Mesenchymal stem cell (in vitro differentiated cells and primary cell): ENCODE results near the gene DIO3.

Experiments used
- DNase-seq: peaks from one replicate; pipeline ENCODE4 v3.0.0-alpha.2; 2013
- H2AFZ ChIP-seq: one replicate; pipeline ENCODE4 v1.6.1; 2013; ENCODE audit warnings: low read depth, mild to moderate bottlenecking, control low read depth, inconsistent platforms, low read length, moderate library complexity
- H2AK5ac ChIP-seq: 2 replicates; pipeline ENCODE4 v1.6.1; 2013; ENCODE audit warnings: low read length, moderate library complexity, mild to moderate bottlenecking, inconsistent platforms; ENCODE audit not compliant: severe bottlenecking
- H2BK120ac ChIP-seq: one replicate; pipeline ENCODE4 v1.6.1; 2013; ENCODE audit warnings: low read depth, mild to moderate bottlenecking, inconsistent platforms, low read length, moderate library complexity
- H2BK12ac ChIP-seq, 2 experiments: one replicate each; pipeline ENCODE4 v1.6.1; 2013; ENCODE audit warnings: inconsistent platforms in 2 of 2, low read length in 2 of 2, mild to moderate bottlenecking in 2 of 2, moderate library complexity in 2 of 2, control low read depth in 1 of 2
- H2BK15ac ChIP-seq: one replicate; pipeline ENCODE4 v1.6.1; 2013; ENCODE audit warnings: mild to moderate bottlenecking, low read depth, inconsistent platforms; ENCODE audit not compliant: poor library complexity, severe bottlenecking
- H2BK5ac ChIP-seq: 2 replicates; pipeline ENCODE4 v1.6.1; 2013; ENCODE audit warnings: low read depth, mild to moderate bottlenecking, low read length, control low read depth, inconsistent platforms; ENCODE audit not compliant: poor library complexity, severe bottlenecking
- H3K14ac ChIP-seq, 2 experiments: one replicate each; pipeline ENCODE4 v1.6.1; 2013; ENCODE audit warnings: inconsistent platforms in 2 of 2, low read length in 2 of 2, control low read depth in 1 of 2, mild to moderate bottlenecking in 1 of 2, moderate library complexity in 1 of 2
- H3K18ac ChIP-seq, 2 experiments: one replicate each; pipeline ENCODE4 v1.6.1; 2013; ENCODE audit warnings: inconsistent platforms in 2 of 2, low read length in 2 of 2, control low read depth in 1 of 2, low read depth in 1 of 2, mild to moderate bottlenecking in 1 of 2
- H3K23ac ChIP-seq, 2 experiments: one replicate each; pipeline ENCODE4 v1.6.1; 2013; ENCODE audit warnings: inconsistent platforms in 2 of 2, low read length in 2 of 2, mild to moderate bottlenecking in 2 of 2, moderate library complexity in 2 of 2, control low read depth in 1 of 2
- H3K27ac ChIP-seq: 2 replicates; pipeline ENCODE4 v1.5.1; 2013; ENCODE audit warnings: mild to moderate bottlenecking, moderate library complexity, low read length, control low read depth, inconsistent platforms; ENCODE audit not compliant: poor library complexity, severe bottlenecking
- H3K27me3 ChIP-seq, 2 experiments: 2 replicates each; pipeline versions ENCODE4 v1.6.1 to v1.7.0; 2013; ENCODE audit warnings: low read length in 2 of 2, mild to moderate bottlenecking in 2 of 2, moderate library complexity in 2 of 2, control low read depth in 1 of 2, inconsistent platforms in 1 of 2; ENCODE audit not compliant: control insufficient read depth in 1 of 2, insufficient read depth in 1 of 2
- H3K36me3 ChIP-seq, 2 experiments: 2 replicates each; pipeline versions ENCODE4 v1.6.1 to v1.7.0; 2013; ENCODE audit warnings: low read length in 2 of 2, control low read depth in 1 of 2, inconsistent platforms in 1 of 2, low read depth in 1 of 2, mild to moderate bottlenecking in 1 of 2; ENCODE audit not compliant: insufficient read depth in 2 of 2, control insufficient read depth in 1 of 2
- H3K4ac ChIP-seq, 2 experiments: one replicate each; pipeline ENCODE4 v1.6.1; 2013; ENCODE audit warnings: inconsistent platforms in 2 of 2, low read length in 2 of 2, mild to moderate bottlenecking in 2 of 2, moderate library complexity in 2 of 2, control low read depth in 1 of 2, low read depth in 1 of 2
- H3K4me1 ChIP-seq: 2 replicates; pipeline ENCODE4 v1.6.1; 2013; ENCODE audit warnings: low read depth, low read length, control low read depth; ENCODE audit not compliant: control insufficient read depth, insufficient read depth
- H3K4me2 ChIP-seq: 2 replicates; pipeline ENCODE4 v1.6.1; 2013; ENCODE audit warnings: low read length, mild to moderate bottlenecking, inconsistent platforms; ENCODE audit not compliant: poor library complexity, severe bottlenecking
- H3K4me3 ChIP-seq, 2 experiments: 2 replicates each; pipeline versions ENCODE4 v1.5.1 to v1.7.0; 2013; ENCODE audit warnings: low read length in 2 of 2, mild to moderate bottlenecking in 2 of 2, control low read depth in 1 of 2, low read depth in 1 of 2; ENCODE audit not compliant: insufficient read depth in 1 of 2
- H3K79me1 ChIP-seq: replicated peaks from 2 replicates; pipeline ENCODE4 v1.6.1; 2013; ENCODE audit warnings: mild to moderate bottlenecking, control low read depth, low read length, inconsistent platforms; ENCODE audit not compliant: poor library complexity, severe bottlenecking
- H3K9ac ChIP-seq: 2 replicates; pipeline ENCODE4 v1.7.0; 2013; ENCODE audit warnings: mild to moderate bottlenecking, low read length, moderate library complexity
- H3K9me3 ChIP-seq: 2 replicates; pipeline ENCODE4 v1.7.0; 2013; ENCODE audit warnings: mild to moderate bottlenecking, low read length; ENCODE audit not compliant: control insufficient read depth
- H4K8ac ChIP-seq: one replicate; pipeline ENCODE4 v1.6.1; 2013; ENCODE audit warnings: inconsistent platforms, mild to moderate bottlenecking, low read length, moderate library complexity
- H4K91ac ChIP-seq: one replicate; pipeline ENCODE4 v1.6.1; 2013; ENCODE audit warnings: mild to moderate bottlenecking, low read length, inconsistent platforms
- WGBS: methylation state at CpG from one replicate; pipeline ENCODE4 v1.1.7; 2013; ENCODE audit warnings: mixed read lengths; 5-methylcytosine and 5-hydroxymethylcytosine counted together

DIO3 gene

DNA sequence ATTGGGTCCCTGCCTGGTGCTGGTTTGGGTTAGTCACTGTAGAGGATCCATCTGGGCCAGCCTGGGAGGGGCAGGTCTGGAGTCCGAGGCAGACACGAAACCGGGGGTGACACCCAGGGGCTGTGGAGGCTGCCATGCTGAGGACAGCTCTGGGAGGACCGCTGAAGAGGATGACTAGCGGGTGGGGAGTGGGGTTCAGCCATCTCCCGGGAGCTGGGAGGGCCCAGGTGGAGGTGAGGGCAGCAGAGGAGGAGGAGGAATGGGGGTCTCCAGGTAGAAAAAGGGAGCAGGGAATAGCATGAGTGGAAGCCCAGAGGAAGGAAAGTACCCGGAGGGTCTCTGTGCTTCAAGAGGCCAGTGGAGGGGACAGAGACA, 4.0 kb upstream of the DIO3 start:
- H3K4me2 ChIP-seq, result no peak overlapping the region
- H3K79me1 ChIP-seq, result no peaks in the 10 kb centered on the region
- H4K8ac ChIP-seq, result no peak overlapping the region
- H2AK5ac ChIP-seq, result no peak overlapping the region
- no peak for DNase-seq
- H3K9ac ChIP-seq, result no peak overlapping the region
- no peak overlapping the region for H3K23ac ChIP-seq
- H3K36me3 ChIP-seq, result peaks cover 0 to 4% of the 10 kb centered on the region in 2 experiments
- H3K27me3 ChIP-seq, result peaks cover 54 to 75% of the 10 kb centered on the region in 2 experiments
- no peak overlapping the region for H2BK120ac ChIP-seq
- 72% methylated on average over 6 of the region's 7 CpGs for WGBS
- H3K9me3 ChIP-seq, result no peaks in the 10 kb centered on the region
- H3K4me3 ChIP-seq, result no peak overlapping the region
- no peak overlapping the region for H4K91ac ChIP-seq
- no peak overlapping the region for H3K14ac ChIP-seq
- no peak overlapping the region for H3K18ac ChIP-seq
- H3K4me1 ChIP-seq, result peaks cover 14% of the 10 kb centered on the region
- H2BK12ac ChIP-seq, result no peak overlapping the region
- no peak overlapping the region for H3K4ac ChIP-seq
- H3K27ac ChIP-seq, result no peak overlapping the region
- H2AFZ ChIP-seq, result no peak overlapping the region
- H2BK5ac ChIP-seq, result no peak overlapping the region
- H2BK15ac ChIP-seq, result no peak overlapping the region

- no peak overlapping the region for H3K4me3 ChIP-seq
- H2BK12ac ChIP-seq, result no peak overlapping the region
- no peak overlapping the region for H3K4ac ChIP-seq
- no peak overlapping the region for H2AK5ac ChIP-seq
- 79% methylated on average over 10 of the region's 11 CpGs for WGBS
- H3K27me3 ChIP-seq, result peaks cover 62 to 83% of the 10 kb centered on the region in 2 experiments
- H3K14ac ChIP-seq, result no peak overlapping the region
- H3K36me3 ChIP-seq, result peaks cover 0 to 4% of the 10 kb centered on the region in 2 experiments
- no peak overlapping the region for H4K91ac ChIP-seq
- H3K23ac ChIP-seq, result no peak overlapping the region
- no peak overlapping the region for H3K4me2 ChIP-seq
- H2AFZ ChIP-seq, result no peak overlapping the region
- H3K79me1 ChIP-seq, result no peaks in the 10 kb centered on the region
- H3K9me3 ChIP-seq, result no peaks in the 10 kb centered on the region
- H3K27ac ChIP-seq, result no peak overlapping the region
- DNase-seq, result no peak
- peaks cover 14% of the 10 kb centered on the region for H3K4me1 ChIP-seq
- H2BK120ac ChIP-seq, result no peak overlapping the region
- H2BK5ac ChIP-seq, result no peak overlapping the region
- no peak overlapping the region for H4K8ac ChIP-seq
- no peak overlapping the region for H2BK15ac ChIP-seq
- no peak overlapping the region for H3K18ac ChIP-seq
- no peak overlapping the region for H3K9ac ChIP-seq
These were observed 3.2 kb upstream of the DIO3 start for GRCh38 chr14:101557811-101558738.

DNA sequence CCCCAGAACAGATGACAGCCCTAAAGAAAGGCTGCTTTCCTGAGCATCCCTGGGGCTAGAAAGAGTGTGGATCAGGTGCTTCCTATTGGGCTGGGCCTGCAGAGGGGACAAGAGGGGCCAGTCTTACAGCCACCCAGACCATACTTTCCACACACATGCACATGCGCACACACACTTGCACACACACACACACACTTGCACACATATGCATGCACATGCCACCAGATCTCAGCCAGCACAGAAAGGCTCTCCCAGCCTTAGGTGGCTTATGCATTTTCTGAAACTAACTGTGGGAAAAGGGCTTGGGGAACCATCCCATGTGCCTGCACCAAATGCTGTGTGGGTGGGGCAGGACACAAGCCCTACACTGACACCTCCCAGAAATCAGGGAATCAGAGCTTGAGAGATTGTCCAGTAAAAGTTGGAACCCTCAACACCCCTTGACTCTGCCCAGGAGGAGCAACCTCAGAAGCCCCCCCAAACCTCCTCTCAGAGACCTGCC, 2.5 kb upstream of the DIO3 start:
- H3K18ac ChIP-seq, result no peak overlapping the region
- no peak for DNase-seq
- H3K36me3 ChIP-seq, result peaks cover 0 to 4% of the 10 kb centered on the region in 2 experiments
- H3K4me3 ChIP-seq, result no peak overlapping the region
- H3K27me3 ChIP-seq, result peaks cover 69 to 84% of the 10 kb centered on the region in 2 experiments
- WGBS, result 100% methylated on average over 1 of the region's 1 CpG
- no peak overlapping the region for H3K4me2 ChIP-seq
- no peak overlapping the region for H3K14ac ChIP-seq
- no peak overlapping the region for H2AFZ ChIP-seq
- no peak overlapping the region for H2BK120ac ChIP-seq
- H2BK5ac ChIP-seq, result no peak overlapping the region
- H3K9me3 ChIP-seq, result no peaks in the 10 kb centered on the region
- no peak overlapping the region for H2BK15ac ChIP-seq
- H3K79me1 ChIP-seq, result no peaks in the 10 kb centered on the region
- H3K9ac ChIP-seq, result no peak overlapping the region
- no peak overlapping the region for H3K4ac ChIP-seq
- no peak overlapping the region for H2AK5ac ChIP-seq
- H3K4me1 ChIP-seq, result peaks cover 14% of the 10 kb centered on the region
- H3K27ac ChIP-seq, result no peak overlapping the region
- H3K23ac ChIP-seq, result no peak overlapping the region
- no peak overlapping the region for H2BK12ac ChIP-seq
- no peak overlapping the region for H4K8ac ChIP-seq
- no peak overlapping the region for H4K91ac ChIP-seq

- Histone ChIP-seq H2BK12ac (no peak overlapping the region), H2BK5ac (no peak overlapping the region), H3K27ac (no peak overlapping the region), H3K4ac (no peak overlapping the region), H3K27me3 (peaks cover 74 to 84% of the 10 kb centered on the region in 2 experiments), H3K4me2 (no peak overlapping the region), H3K9me3 (no peaks in the 10 kb centered on the region), H2BK120ac (no peak overlapping the region), H3K9ac (no peak overlapping the region), H2AK5ac (no peak overlapping the region), H3K18ac (no peak overlapping the region), H3K79me1 (no peaks in the 10 kb centered on the region), H3K4me1 (peaks cover 14% of the 10 kb centered on the region), H2AFZ (no peak overlapping the region), H3K4me3 (no peak overlapping the region), H3K36me3 (peaks cover 0 to 4% of the 10 kb centered on the region in 2 experiments), H3K23ac (no peak overlapping the region), H4K91ac (no peak overlapping the region), H3K14ac (no peak overlapping the region), H2BK15ac (no peak overlapping the region), H4K8ac (no peak overlapping the region)
- DNase-seq, result no peak
- WGBS, result 29% methylated on average over 8 of the region's 9 CpGs
These were observed 2.1 kb upstream of the DIO3 start for GRCh38 chr14:101559250-101559623.
